UCSD-AML1 (cell line): ENCODE data around the gene BUD23.
"Not testable (repeated sequence)": the region's sequence is repeated elsewhere in the genome, so short reads cannot be mapped to it uniquely, and the experiment has no call there.

Experiments used
- DNase-seq: peaks from one replicate; lab custom pipeline; 2025; ENCODE audit not compliant: unreplicated experiment; lab: John Stamatoyannopoulos, UW

BUD23 gene

GRCh38 chr7:73668103-73668885 is 15.1 kb upstream of the BUD23 start:
- DNase-seq = no peak

GRCh38 chr7:73668886-73669230 is 14.5 kb upstream of the BUD23 start:
- DNase-seq = no peak

GRCh38 chr7:73669288-73669701 is 14.1 kb upstream of the BUD23 start:
- no peak for DNase-seq

GRCh38 chr7:73669858-73670385 is 13.5 kb upstream of the BUD23 start:
- no peak for DNase-seq

- DNase-seq = no peak
Measured at GRCh38 chr7:73671322-73671661, 12.1 kb upstream of the BUD23 start.

- no peak for DNase-seq
Measured at GRCh38 chr7:73671857-73672445, 11.4 kb upstream of the BUD23 start.

- DNase-seq = no peak
Measured at GRCh38 chr7:73674468-73675124, 8.8 kb upstream of the BUD23 start.

- DNase-seq = not testable (repeated sequence)
Measured at GRCh38 chr7:73676062-73676461, 7.3 kb upstream of the BUD23 start.

GRCh38 chr7:73678862-73679261 is 4.5 kb upstream of the BUD23 start:
- DNase-seq = no peak

GRCh38 chr7:73679709-73680108 is 3.7 kb upstream of the BUD23 start:
- no peak for DNase-seq

GRCh38 chr7:73680501-73680900 is 2.9 kb upstream of the BUD23 start:
- no peak for DNase-seq

GRCh38 chr7:73681031-73681430 is 2.4 kb upstream of the BUD23 start:
- DNase-seq = no peak

GRCh38 chr7:73682745-73683055 is 697 bp upstream of the BUD23 start:
- no peak for DNase-seq

- no peak for DNase-seq
Measured at GRCh38 chr7:73683788-73684693, 644 bp downstream of the BUD23 start.

- no peak for DNase-seq
Measured at GRCh38 chr7:73685311-73685710, 1.9 kb downstream of the BUD23 start.

- DNase-seq = no peak
Measured at GRCh38 chr7:73688288-73688687, 4.9 kb downstream of the BUD23 start.

- DNase-seq = no peak
Measured at GRCh38 chr7:73690646-73691045, 7.2 kb downstream of the BUD23 start.

GRCh38 chr7:73696372-73696771 is 13.0 kb downstream of the BUD23 start:
- no peak for DNase-seq

- no peak for DNase-seq
Measured at GRCh38 chr7:73698410-73698809, 15.0 kb downstream of the BUD23 start.

- no peak for DNase-seq
Measured at GRCh38 chr7:73699370-73700068, 16.1 kb downstream of the BUD23 start.

- DNase-seq = no peak
Measured at GRCh38 chr7:73700069-73700423, 16.6 kb downstream of the BUD23 start.
